Tibial artery (tissue), 4 donors: ENCODE results near the gene PERCC1.

ENCODE experiments used
- DNase-seq, 2 donors: peaks; one replicate each; pipeline ENCODE4 v3.0.0-alpha.2; 2019
- H3K27ac ChIP-seq, 2 donors: fragments of 200-600 bp; sonication (generic) in 1 of 2; 1 replicate in 1 of 2; 2 replicates in 1 of 2; pipeline ENCODE4 v1.5.1; 2018 to 2019; ENCODE audit warnings: mild to moderate bottlenecking in 1 of 2
- H3K27me3 ChIP-seq, 2 donors: fragments of 200-600 bp; sonication (generic) in 1 of 2; one replicate each; pipeline versions ENCODE4 v1.5.1 to v1.6.0; 2016 to 2019
- H3K36me3 ChIP-seq, 3 donors: fragments of 200-600 bp; sonication (generic) in 2 of 3; one replicate each; pipeline ENCODE4 v1.5.1; 2016 to 2019; ENCODE audit warnings: mild to moderate bottlenecking in 2 of 3
- H3K4me1 ChIP-seq, 4 donors: fragments of 200-600 bp; sonication (generic) in 2 of 4; 1 replicate in 3 of 4; 2 replicates in 1 of 4; pipeline ENCODE4 v1.5.1; 2016 to 2019
- H3K4me3 ChIP-seq, 2 donors: fragments of 200-600 bp; sonication (generic) in 1 of 2; 1 replicate in 1 of 2; 2 replicates in 1 of 2; pipeline ENCODE4 v1.5.1; 2018 to 2019; ENCODE audit warnings: mild to moderate bottlenecking in 2 of 2
- H3K9me3 ChIP-seq, 3 donors: fragments of 200-600 bp; sonication (generic) in 1 of 3; one replicate each; pipeline ENCODE4 v1.5.1; 2016 to 2019
- CTCF ChIP-seq, 2 experiments: fragments of 200-600 bp in 1 of 2; fragments of 450-650 bp in 1 of 2; IDR thresholded peaks; one replicate each; pipeline ENCODE4 v1.5.1; 2017 to 2019; ENCODE audit warnings: antibody characterized with exemption in 2 of 2, mild to moderate bottlenecking in 1 of 2, moderate library complexity in 1 of 2
- intact Hi-C: fragments of 100-400 bp; cut with DNase I; formaldehyde crosslinking; loops from one replicate; pipeline ENCODE4 v1.15.0; 2023; ENCODE audit warnings: low total_unique reads

Gene PERCC1

GRCh38 chr16:1442697-1443096, 11.8 kb downstream of the PERCC1 start:
- Histone ChIP-seq H3K4me1 (no peaks in the 10 kb centered on the region), H3K4me3 (no peak overlapping the region), H3K27ac (no peak overlapping the region), H3K27me3 (no peaks in the 10 kb centered on the region), H3K36me3 (peaks cover 19 to 38% (median 24%) of the 10 kb centered on the region in 3 donors), H3K9me3 (no peaks in the 10 kb centered on the region)
- TF ChIP-seq CTCF (IDR thresholded peaks at IDR 0.05), result no peak
- DNase-seq, result no peak
- intact Hi-C loops, result no loop called here

- no peaks in the 10 kb centered on the region for H3K27me3 ChIP-seq
- intact Hi-C loops, result no loop called here
- DNase-seq, result no peak
- no peak for TF ChIP-seq CTCF (IDR thresholded peaks at IDR 0.05)
- H3K9me3 ChIP-seq, result no peaks in the 10 kb centered on the region
- H3K36me3 ChIP-seq, result peaks cover 21 to 38% (median 32%) of the 10 kb centered on the region in 3 donors
- no peak overlapping the region for H3K27ac ChIP-seq
- no peak overlapping the region for H3K4me3 ChIP-seq
- H3K4me1 ChIP-seq, result no peaks in the 10 kb centered on the region
Measured at GRCh38 chr16:1443403-1443973, 12.6 kb downstream of the PERCC1 start.

- intact Hi-C loops, result no loop called here
- TF ChIP-seq CTCF (IDR thresholded peaks at IDR 0.05), result no peak
- Histone ChIP-seq H3K4me1 (no peaks in the 10 kb centered on the region), H3K4me3 (no peak within 1 kb of the TSS), H3K27ac (no peak within 1 kb of the TSS), H3K36me3 (peaks cover 28 to 43% (median 38%) of the 10 kb centered on the region in 3 donors), H3K27me3 (no peaks in the 10 kb centered on the region), H3K9me3 (no peaks in the 10 kb centered on the region)
- DNase-seq, result no peak
Measured at GRCh38 chr16:1443980-1444729, 13.3 kb downstream of the PERCC1 start, which contains the start of gene CCDC154. TSS of gene CCDC154 (minus strand) at chr16:1444556. CDS start at chr16:1444322, 234 bp downstream.

GRCh38 chr16:1444730-1445517, 14.0 kb downstream of the PERCC1 start:
- Histone ChIP-seq H3K4me3 (no peak overlapping the region), H3K27me3 (no peaks in the 10 kb centered on the region), H3K27ac (no peak overlapping the region), H3K4me1 (no peaks in the 10 kb centered on the region), H3K9me3 (no peaks in the 10 kb centered on the region), H3K36me3 (peaks cover 33 to 50% (median 46%) of the 10 kb centered on the region in 3 donors)
- intact Hi-C loops, result no loop called here
- DNase-seq, result no peak
- TF ChIP-seq CTCF (IDR thresholded peaks at IDR 0.05), result no peak

GRCh38 chr16:1445518-1446203, 14.8 kb downstream of the PERCC1 start:
- H3K9me3 ChIP-seq, result no peaks in the 10 kb centered on the region
- no peaks in the 10 kb centered on the region for H3K4me1 ChIP-seq
- H3K36me3 ChIP-seq, result peaks cover 35 to 58% (median 53%) of the 10 kb centered on the region in 3 donors
- TF ChIP-seq CTCF (IDR thresholded peaks at IDR 0.05), result no peak
- intact Hi-C loops, result no loop called here
- no peak for DNase-seq
- H3K4me3 ChIP-seq, result no peak overlapping the region
- H3K27me3 ChIP-seq, result no peaks in the 10 kb centered on the region
- H3K27ac ChIP-seq, result no peak overlapping the region
